AG09319 (cell line): Measurements from ENCODE around the gene PTBP3.

Source experiments
- DNase-seq: peaks from one replicate; pipeline ENCODE4 v3.0.0-alpha.2; 2010; ENCODE audit warnings: low read depth; ENCODE audit errors: extremely low read depth
- CTCF ChIP-seq: IDR thresholded peaks from 2 replicates; pipeline ENCODE4 v1.5.1; 2011; ENCODE audit warnings: low read depth, mild to moderate bottlenecking, inconsistent platforms, low read length, moderate library complexity

Gene PTBP3

GRCh38 chr9:112338561-112338960 lies 5.1 kb upstream of the PTBP3 start:
- no peak for TF ChIP-seq CTCF
- DNase-seq = no peak

GRCh38 chr9:112337547-112337946 lies 4.1 kb upstream of the PTBP3 start:
- no peak for TF ChIP-seq CTCF
- no peak for DNase-seq

GRCh38 chr9:112334432-112334841 lies 1.0 kb upstream of the PTBP3 start:
- no peak for DNase-seq
- TF ChIP-seq CTCF = no peak

GRCh38 chr9:112333639-112334431 lies 416 bp upstream of the PTBP3 start:
- DNase-seq = peak; percentile 93
- TF ChIP-seq CTCF = peak; percentile 62

- no peak; the same call in 1 of the 2 replicates for TF ChIP-seq CTCF
- no peak for DNase-seq
Measured at GRCh38 chr9:112332674-112332976, 794 bp downstream of the PTBP3 start.

- no peak for DNase-seq
- TF ChIP-seq CTCF = no peak
Measured at GRCh38 chr9:112332214-112332613, 1.2 kb downstream of the PTBP3 start.

- DNase-seq = no peak
- TF ChIP-seq CTCF = no peak
Measured at GRCh38 chr9:112331674-112331952, 1.8 kb downstream of the PTBP3 start.
